Measurements from ENCODE around the gene GYG2.

The GYG2 gene

GRCh38 chrX:2846992-2847391 is 18.3 kb downstream of the GYG2 start:
- no peak overlapping the region for H3K27ac ChIP-seq
- no peak for TF ChIP-seq ZFX (IDR thresholded peaks at IDR 0.05)
- TF ChIP-seq, protein P1, sequence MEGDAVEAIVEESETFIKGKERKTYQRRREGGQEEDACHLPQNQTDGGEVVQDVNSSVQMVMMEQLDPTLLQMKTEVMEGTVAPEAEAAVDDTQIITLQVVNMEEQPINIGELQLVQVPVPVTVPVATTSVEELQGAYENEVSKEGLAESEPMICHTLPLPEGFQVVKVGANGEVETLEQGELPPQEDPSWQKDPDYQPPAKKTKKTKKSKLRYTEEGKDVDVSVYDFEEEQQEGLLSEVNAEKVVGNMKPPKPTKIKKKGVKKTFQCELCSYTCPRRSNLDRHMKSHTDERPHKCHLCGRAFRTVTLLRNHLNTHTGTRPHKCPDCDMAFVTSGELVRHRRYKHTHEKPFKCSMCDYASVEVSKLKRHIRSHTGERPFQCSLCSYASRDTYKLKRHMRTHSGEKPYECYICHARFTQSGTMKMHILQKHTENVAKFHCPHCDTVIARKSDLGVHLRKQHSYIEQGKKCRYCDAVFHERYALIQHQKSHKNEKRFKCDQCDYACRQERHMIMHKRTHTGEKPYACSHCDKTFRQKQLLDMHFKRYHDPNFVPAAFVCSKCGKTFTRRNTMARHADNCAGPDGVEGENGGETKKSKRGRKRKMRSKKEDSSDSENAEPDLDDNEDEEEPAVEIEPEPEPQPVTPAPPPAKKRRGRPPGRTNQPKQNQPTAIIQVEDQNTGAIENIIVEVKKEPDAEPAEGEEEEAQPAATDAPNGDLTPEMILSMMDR (conservative IDR thresholded peaks at IDR 0.05), result no peak

DNA sequence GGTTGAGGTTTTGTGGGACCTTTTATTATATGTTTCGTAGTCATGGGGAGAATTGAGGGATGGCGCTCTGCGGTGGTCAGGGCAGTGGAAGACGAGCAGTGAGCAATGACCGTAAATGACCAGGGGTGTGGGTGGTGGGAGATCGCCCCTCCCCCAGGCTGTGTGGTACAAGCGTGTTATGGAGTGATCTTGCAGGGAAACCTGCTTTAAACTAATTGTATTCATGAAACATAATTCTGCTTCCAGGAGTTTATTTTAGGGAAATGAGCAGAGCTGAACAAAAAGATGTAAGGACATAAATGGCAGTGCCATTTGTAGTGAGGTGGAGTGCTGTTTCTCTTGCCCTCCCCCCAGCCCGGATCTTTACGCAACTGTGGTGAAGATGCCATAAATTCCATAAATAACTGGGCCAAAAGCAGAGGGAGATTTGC is 20.2 kb downstream of the GYG2 start:
- no peak overlapping the region for H3K27ac ChIP-seq
- TF ChIP-seq, protein P1 (conservative IDR thresholded peaks at IDR 0.05), result no peak
- TF ChIP-seq ZFX (IDR thresholded peaks at IDR 0.05), result no peak

GRCh38 chrX:2854918-2855317 is 26.2 kb downstream of the GYG2 start:
- TF ChIP-seq, protein P1 (conservative IDR thresholded peaks at IDR 0.05), result no peak
- no peak for TF ChIP-seq ZFX (IDR thresholded peaks at IDR 0.05)
- no peak overlapping the region for H3K27ac ChIP-seq

GRCh38 chrX:2855761-2856160 is 27.0 kb downstream of the GYG2 start:
- no peak overlapping the region for H3K27ac ChIP-seq
- TF ChIP-seq, protein P1 (conservative IDR thresholded peaks at IDR 0.05), result no peak
- no peak for TF ChIP-seq ZFX (IDR thresholded peaks at IDR 0.05)

GRCh38 chrX:2857566-2857965 is 28.8 kb downstream of the GYG2 start:
- no peak for TF ChIP-seq ZFX (IDR thresholded peaks at IDR 0.05)
- TF ChIP-seq, protein P1 (conservative IDR thresholded peaks at IDR 0.05), result no peak
- no peak overlapping the region for H3K27ac ChIP-seq

DNA sequence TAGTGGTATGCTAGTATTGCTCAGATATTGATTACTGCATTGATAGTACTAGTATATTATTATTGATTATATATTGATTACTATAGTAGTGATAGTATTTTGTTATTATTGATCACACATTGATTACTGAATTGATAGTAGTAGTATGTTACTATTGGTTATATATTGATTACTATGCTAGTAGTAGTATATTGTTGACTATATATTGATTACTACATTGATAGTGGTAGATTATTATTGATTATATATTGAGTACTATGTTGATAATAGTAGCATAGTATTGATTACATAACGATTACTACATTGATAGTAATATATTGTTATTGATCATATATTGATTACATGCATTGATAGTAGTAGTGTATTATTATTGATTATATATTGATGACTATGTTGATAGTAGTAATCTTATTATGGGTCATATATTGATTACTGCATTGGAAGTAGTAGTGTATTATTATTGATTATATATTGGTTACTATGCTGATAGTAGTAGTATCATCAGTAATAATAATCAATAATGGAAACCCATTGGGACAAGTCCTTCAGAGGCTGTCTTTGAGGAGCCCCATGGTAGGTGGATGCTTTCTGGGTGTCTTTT is 30.6 kb downstream of the GYG2 start:
- TF ChIP-seq, protein P1 (conservative IDR thresholded peaks at IDR 0.05), result no peak
- no peak for TF ChIP-seq ZFX (IDR thresholded peaks at IDR 0.05)
- no peak overlapping the region for H3K27ac ChIP-seq

DNA sequence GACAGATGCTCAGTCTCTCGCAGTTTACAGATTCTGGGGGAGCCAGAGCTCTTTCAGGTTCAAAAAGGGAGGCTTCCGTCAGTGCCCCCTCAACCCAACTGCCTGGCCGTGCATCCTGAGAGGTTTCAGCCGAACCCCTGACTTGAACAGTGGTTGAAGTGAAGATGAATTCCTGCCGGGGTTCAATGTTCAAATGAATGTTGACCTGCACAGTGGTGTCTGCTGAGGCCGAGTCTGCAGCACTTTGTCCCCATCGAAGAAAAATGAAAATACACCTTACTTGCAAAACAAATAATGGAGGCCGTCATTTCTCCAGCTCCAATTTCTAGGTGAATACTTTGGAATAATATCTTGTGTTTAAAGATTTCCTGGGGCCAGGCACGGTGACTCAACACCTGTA is 33.7 kb downstream of the GYG2 start:
- no peak overlapping the region for H3K27ac ChIP-seq
- TF ChIP-seq, protein P1 (conservative IDR thresholded peaks at IDR 0.05), result no peak
- no peak for TF ChIP-seq ZFX (IDR thresholded peaks at IDR 0.05)

Data from C4-2B (cell line).